ENCODE results near the gene CROT. TPM values are rescaled to one million over a fixed set of nuclear protein-coding genes. Genes with fewer than 3 reads are reported as not detected.

Gene CROT
- total RNA-seq, 1 donor from 2014 or later, result 6.9 TPM

- DNase-seq (ENCODE audit: missing footprints) (no peak), ATAC-seq (no peak)
- intact Hi-C loops (cut with DNase I), result no loop called here
Measured at GRCh38 chr7:87336136-87336535, 9.3 kb upstream of the CROT start.

GRCh38 chr7:87337331-87337730 is 8.1 kb upstream of the CROT start:
- ATAC-seq (no peak), DNase-seq (ENCODE audit: missing footprints) (no peak)
- intact Hi-C loops (cut with DNase I), result no loop called here

GRCh38 chr7:87339373-87339897 is 6.0 kb upstream of the CROT start:
- ATAC-seq (no peak), DNase-seq (ENCODE audit: missing footprints) (no peak)
- intact Hi-C loops (cut with DNase I), result no loop called here

- intact Hi-C loops (cut with DNase I), result no loop called here
- DNase-seq (ENCODE audit: missing footprints) (no peak), ATAC-seq (no peak)
Measured at GRCh38 chr7:87341441-87341840, 4.0 kb upstream of the CROT start.

DNA sequence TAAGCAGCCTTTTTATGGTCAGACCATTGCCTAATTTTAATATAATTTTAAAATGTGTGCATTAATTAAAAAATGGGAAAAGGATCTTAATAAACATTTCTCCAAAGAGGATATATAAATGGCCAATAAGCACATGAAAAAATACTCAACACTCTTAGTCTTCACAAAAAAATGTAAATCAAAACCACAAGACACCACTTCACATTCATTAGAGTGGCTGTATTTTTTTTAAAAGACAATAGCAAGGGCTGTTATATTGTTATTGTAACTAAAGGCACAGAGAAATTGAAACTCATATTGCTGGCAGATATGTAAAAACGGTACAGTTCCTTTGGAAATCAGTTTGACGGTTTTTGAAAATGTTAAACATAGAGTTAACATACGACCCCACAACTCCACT is 3.2 kb upstream of the CROT start:
- intact Hi-C loops (cut with DNase I), result no loop called here
- DNase-seq (ENCODE audit: missing footprints), result no peak
- no peak for ATAC-seq

DNA sequence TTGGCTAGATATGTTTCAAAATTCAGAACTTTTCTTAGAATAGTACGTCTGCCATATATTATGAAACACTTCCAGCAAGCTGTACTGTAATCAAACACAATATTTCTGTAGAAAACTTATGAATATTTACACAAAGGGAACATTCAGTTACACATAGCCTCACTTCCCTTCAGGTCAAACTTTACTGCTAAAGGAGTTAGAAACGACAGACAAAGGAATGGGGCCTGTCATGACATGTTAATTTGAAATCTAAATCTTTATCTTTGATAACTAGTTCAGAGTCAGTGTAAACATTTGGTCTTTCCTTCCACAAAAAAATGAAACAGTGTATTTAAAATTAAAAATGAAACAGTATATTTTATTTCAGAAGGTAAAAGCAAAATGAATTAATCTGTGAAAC is 1.0 kb upstream of the CROT start:
- DNase-seq (ENCODE audit: missing footprints), result no peak
- intact Hi-C loops (cut with DNase I), result no loop called here
- no peak for ATAC-seq

GRCh38 chr7:87345962-87346371 is 503 bp downstream of the CROT start:
- intact Hi-C loops (cut with DNase I), result loop anchor here (5.0 kb wide), 2 partner anchors 194 to 531 kb away; partner anchors contain the start of genes DBF4, DMTF1 and SLC25A40
- DNase-seq (ENCODE audit: missing footprints) (no peak), ATAC-seq (no peak)

DNA sequence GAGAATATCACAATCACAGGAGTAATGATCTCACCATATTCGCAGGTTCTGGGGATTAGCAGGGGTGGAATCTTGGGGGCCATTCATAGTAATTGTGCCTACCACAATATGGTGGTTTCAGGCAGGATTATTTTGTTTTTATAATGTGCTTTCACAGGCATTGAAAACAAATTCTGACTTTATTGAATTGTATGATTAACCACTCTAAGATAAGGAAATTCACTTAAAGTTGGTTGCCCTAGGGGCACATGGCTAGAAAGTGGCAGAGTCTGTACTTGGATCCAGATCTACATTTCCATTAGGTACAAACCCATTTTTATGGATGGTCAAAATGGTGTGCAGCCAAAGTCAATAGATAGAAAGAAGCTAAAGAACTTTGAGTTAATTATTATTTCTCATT is 1.7 kb downstream of the CROT start:
- intact Hi-C loops (cut with DNase I), result loop anchor here (5.0 kb wide), 2 partner anchors 195 to 530 kb away; partner anchors contain the start of genes DBF4, DMTF1 and SLC25A40
- ATAC-seq (no peak), DNase-seq (ENCODE audit: missing footprints) (no peak)

- ATAC-seq, result no peak
- no peak for DNase-seq (ENCODE audit: missing footprints)
- intact Hi-C loops (cut with DNase I), result loop anchor here (5.0 kb wide), 2 partner anchors 195 to 530 kb away; partner anchors contain the start of genes DBF4, DMTF1 and SLC25A40
Measured at GRCh38 chr7:87347664-87348063, 2.2 kb downstream of the CROT start.

DNA sequence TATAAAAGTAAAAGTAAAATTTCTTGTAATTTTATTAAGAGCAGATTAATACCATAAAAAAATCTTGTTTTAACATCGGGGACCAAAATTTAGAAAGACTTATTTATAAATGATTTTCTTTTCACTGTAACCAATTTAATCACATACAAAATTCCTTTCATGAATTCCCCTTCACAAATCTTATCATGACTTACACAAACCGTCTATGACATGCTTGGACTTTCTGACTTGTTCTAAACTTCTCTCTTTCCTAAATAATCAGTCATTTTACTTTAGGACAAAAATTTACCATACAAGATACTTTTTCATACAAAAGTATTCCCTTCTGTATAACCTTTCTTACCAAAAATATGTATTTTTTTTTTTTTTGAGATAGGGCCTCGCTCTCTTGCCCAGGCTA is 9.3 kb downstream of the CROT start:
- DNase-seq (ENCODE audit: missing footprints) (no peak), ATAC-seq (no peak)
- intact Hi-C loops (cut with DNase I), result no loop called here

DNA sequence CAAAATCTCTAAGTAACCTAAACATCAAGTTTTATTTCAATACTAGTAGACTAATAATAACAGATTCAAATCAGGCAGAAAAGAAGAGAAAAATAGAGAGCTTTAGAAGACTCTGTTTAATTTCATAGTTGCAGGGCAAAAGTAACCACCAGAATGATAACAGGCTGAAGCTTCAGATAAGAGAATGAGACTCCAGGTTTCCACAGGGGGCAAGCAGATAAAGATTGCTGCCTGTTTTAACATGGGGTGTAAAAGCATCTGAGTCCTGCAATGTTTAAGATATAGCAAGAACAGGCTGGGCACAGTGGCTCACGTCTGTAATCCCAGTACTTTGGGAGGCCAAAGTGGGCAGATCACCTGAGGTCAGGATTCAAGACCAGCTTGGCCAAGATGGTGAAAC is 11.0 kb downstream of the CROT start:
- no peak for DNase-seq (ENCODE audit: missing footprints)
- intact Hi-C loops (cut with DNase I), result no loop called here
- no peak for ATAC-seq

DNA sequence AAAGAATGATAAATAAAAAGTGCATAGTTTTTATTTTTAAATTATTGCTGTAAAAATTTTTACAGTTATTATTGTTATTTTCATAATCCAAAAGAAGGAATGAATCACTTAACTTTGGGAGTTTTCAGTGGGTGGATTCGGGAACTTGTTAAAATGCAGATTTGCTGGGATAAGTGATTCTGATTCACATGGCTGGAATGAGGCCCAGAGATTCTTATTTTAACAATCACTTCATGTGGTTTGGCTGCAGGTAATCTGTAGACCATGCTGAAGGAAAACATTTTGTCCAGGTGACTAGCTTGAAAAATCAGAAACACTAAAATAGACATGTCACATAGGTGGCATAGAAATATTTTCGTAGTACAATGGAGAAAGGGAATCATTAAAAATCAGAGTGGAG is 13.9 kb downstream of the CROT start:
- DNase-seq (ENCODE audit: missing footprints) (no peak), ATAC-seq (no peak)
- intact Hi-C loops (cut with DNase I), result no loop called here

DNA sequence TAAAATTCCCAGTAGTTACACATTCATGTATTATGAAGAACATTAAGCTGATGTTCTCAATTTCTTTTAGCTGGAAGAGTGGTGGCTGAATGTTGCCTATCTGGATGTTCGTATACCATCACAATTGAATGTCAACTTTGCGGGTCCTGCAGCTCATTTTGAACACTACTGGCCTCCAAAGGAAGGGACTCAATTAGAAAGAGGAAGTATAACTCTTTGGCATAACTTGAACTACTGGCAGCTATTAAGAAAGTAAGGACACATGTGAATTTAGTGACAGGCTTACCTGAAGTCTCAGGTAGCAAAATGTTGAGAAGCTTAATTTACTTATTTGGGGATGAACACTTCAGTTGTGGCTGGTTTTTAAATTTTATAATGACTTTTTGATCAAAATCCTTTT is 15.9 kb downstream of the CROT start:
- intact Hi-C loops (cut with DNase I), result no loop called here
- no peak for DNase-seq (ENCODE audit: missing footprints)
- ATAC-seq, result no peak

- ATAC-seq (no peak), DNase-seq (ENCODE audit: missing footprints) (no peak)
- intact Hi-C loops (cut with DNase I), result no loop called here
Measured at GRCh38 chr7:87363342-87363741, 17.9 kb downstream of the CROT start.

- DNase-seq (ENCODE audit: missing footprints) (no peak), ATAC-seq (no peak)
- intact Hi-C loops (cut with DNase I), result no loop called here
Measured at GRCh38 chr7:87364246-87364645, 18.8 kb downstream of the CROT start.

GRCh38 chr7:87369216-87369615 is 23.8 kb downstream of the CROT start:
- intact Hi-C loops (cut with DNase I), result no loop called here
- DNase-seq (ENCODE audit: missing footprints), result no peak
- no peak for ATAC-seq

DNA sequence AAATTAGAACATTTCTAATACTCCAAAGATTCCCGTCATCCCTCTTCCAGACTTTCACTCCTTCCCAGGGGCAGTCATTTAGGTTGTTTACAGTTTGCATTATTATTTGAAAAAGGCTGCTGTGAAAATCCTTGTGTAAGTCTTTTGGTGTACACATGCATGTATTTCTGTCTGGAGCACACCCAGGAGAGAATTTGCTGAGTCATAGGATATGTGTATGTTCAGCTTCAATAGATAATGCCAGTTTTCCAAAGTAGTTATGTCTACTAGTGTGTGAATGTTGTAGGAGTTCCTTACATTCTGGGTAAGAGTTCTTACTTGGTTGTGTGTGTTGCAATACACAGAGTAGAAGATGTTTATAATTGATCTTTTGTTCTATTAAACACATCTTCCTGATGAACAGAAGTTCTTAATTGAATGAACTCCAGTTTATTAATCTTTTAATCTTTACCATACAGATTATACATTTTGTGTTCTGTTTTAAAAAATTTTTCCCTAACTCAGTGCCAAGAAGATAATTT is 25.3 kb downstream of the CROT start:
- DNase-seq (ENCODE audit: missing footprints), result no peak
- no peak for ATAC-seq
- intact Hi-C loops (cut with DNase I), result no loop called here

DNA sequence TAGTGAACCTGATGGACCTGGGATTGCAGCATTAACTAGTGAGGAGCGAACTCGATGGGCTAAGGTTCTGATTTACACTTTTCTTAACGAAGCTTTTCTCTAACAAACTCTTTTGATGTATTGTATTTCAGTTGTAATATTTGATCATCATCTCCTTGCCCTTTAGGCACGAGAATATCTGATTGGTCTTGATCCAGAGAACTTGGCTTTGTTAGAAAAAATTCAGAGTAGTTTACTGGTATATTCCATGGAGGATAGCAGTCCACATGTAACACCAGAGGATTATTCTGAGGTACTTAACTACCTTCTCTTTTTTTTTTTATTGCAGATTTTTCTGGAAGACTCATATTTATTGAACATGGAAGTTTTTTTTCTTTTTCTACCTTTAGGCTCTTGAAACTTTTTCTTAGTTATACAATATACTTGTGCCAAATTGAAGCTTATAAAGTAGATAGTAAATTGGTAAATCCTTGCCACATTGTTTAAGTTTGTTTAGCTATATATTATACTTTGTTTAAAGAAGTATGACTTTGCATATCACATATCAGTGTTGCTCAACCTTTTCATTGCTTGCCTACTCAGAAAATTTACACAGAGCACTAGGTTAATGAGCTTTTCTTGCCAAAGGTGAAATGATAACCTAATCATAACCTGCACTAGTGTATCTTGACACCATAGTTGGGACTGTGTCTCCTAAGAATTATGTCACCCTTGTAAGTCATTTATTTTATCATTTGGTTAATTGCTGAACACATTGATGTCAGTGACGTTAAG is 30.4 kb downstream of the CROT start:
- DNase-seq (ENCODE audit: missing footprints), result no peak
- ATAC-seq, result no peak
- intact Hi-C loops (cut with DNase I), result no loop called here

DNA sequence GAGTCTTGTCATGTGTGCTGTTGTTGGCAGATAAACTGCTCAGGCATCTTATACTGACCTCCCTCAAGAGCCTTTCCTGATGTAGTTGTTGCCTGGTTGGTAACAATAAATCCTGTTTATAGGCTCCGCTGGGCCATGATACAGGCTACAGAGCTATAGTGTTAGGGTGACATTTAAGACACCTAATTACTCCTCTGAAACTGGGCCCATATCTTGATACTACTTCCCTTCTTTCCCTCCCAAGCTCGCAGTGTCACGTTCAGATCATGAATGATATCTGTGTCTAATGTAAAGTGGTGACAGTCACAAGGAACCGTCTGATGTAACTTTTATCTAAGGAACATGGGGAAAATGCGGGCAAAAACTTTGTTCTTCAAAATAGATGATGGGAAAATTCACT is 35.4 kb downstream of the CROT start:
- intact Hi-C loops (cut with DNase I), result no loop called here
- DNase-seq (ENCODE audit: missing footprints) (no peak), ATAC-seq (no peak)

- intact Hi-C loops (cut with DNase I), result no loop called here
- DNase-seq (ENCODE audit: missing footprints) (no peak), ATAC-seq (no peak)
Measured at GRCh38 chr7:87391020-87391701, 45.7 kb downstream of the CROT start.
